K562 (cell line): ENCODE measurements around the gene CCR8. TPM values are rescaled to one million over a fixed set of nuclear protein-coding genes. Genes with fewer than 3 reads are reported as not detected.
A peak's percentile ranks its signal among the peaks of the same experiment; 100 is the strongest.

Experiments used
- ATAC-seq: fragments of 200-7000 bp; cut with Tn5 transposase; 3 replicates; pipeline ENCODE4 v1.9.1; 2020; ENCODE audit warnings: moderate library complexity
- BruUV-seq: library from RNA; stranded (reverse); fragments of 400-500 nt; replicated peaks from 2 replicates; lab custom pipeline; 2021; lab: Mats Ljungman, UMichigan
- CTCF ChIA-PET: fragments of 300-600 bp; formaldehyde crosslinking; extraction: SDS; loops from one replicate; lab custom pipeline; 2021; ENCODE audit warnings: low intra/inter-chr PET ratio; lab: Yijun Ruan, JAX
- POLR2A ChIA-PET: fragments of 300-600, 350-650 bp; sonication (Branson Sonifier 250); formaldehyde crosslinking; extraction: SDS; loops from one replicate; lab custom pipeline; 2021; ENCODE audit warnings: antibody characterized with exemption, inconsistent platforms; lab: Yijun Ruan, JAX
- DNase-seq, 4 experiments: peaks; one replicate each; pipeline versions ENCODE4 v3.0.0 to v3.0.0-alpha.2; 2011 to 2018; ENCODE audit warnings: low spot score in 3 of 4, mixed read lengths in 3 of 4; ENCODE audit errors: extremely low read depth in 1 of 4
- FAIRE-seq: peaks from 2 replicates; lab custom pipeline; 2011; peaks lifted over from hg19 to GRCh38; lab: Jason Lieb, UNC
- H2AFZ ChIP-seq: 2 replicates; pipeline ENCODE4 v1.6.0; 2011; ENCODE audit warnings: low read depth, low read length, control low read depth, inconsistent platforms
- H3K27ac ChIP-seq: fragments of 200-600 bp; 3 replicates; pipeline ENCODE4 v1.8.0; 2011; ENCODE audit warnings: low read depth, mild to moderate bottlenecking, control low read depth, inconsistent platforms, low read length, moderate library complexity, mixed read lengths; ENCODE audit errors: extremely low read depth
- H3K27me3 ChIP-seq, 2 experiments: fragments of 300-600 bp in 1 of 2; 2 replicates in 1 of 2; 3 replicates in 1 of 2; pipeline versions ENCODE4 v1.6.0 to v1.8.0; 2011; ENCODE audit warnings: inconsistent platforms in 2 of 2, low read length in 2 of 2, mild to moderate bottlenecking in 1 of 2, mixed read lengths in 1 of 2, moderate library complexity in 1 of 2; ENCODE audit not compliant: control insufficient read depth in 2 of 2, insufficient read depth in 2 of 2
- H3K36me3 ChIP-seq: fragments of 300-600 bp; 3 replicates; pipeline ENCODE4 v1.8.0; 2011; ENCODE audit warnings: mild to moderate bottlenecking, low read length, inconsistent platforms; ENCODE audit not compliant: control insufficient read depth, insufficient read depth
- H3K4me1 ChIP-seq, 2 experiments: fragments of 200-600 bp in 1 of 2; replicated peaks in 1 of 2; 2 replicates in 1 of 2; 3 replicates in 1 of 2; pipeline versions ENCODE4 v1.5.1 to v1.8.0; 2011; ENCODE audit warnings: inconsistent platforms in 2 of 2, low read length in 2 of 2, mild to moderate bottlenecking in 1 of 2, mixed read lengths in 1 of 2, moderate library complexity in 1 of 2; ENCODE audit not compliant: control insufficient read depth in 2 of 2, insufficient read depth in 2 of 2
- H3K4me2 ChIP-seq: 2 replicates; pipeline ENCODE4 v1.6.1; 2011; ENCODE audit warnings: low read length, control low read depth, inconsistent platforms, mixed read lengths; ENCODE audit not compliant: insufficient read depth
- H3K4me3 ChIP-seq: fragments of 200-600 bp; sonication (generic), shearing (Covaris generic); 2 replicates; pipeline ENCODE4 v1.5.1; 2016; ENCODE audit warnings: control low read depth, inconsistent platforms
- H3K79me2 ChIP-seq: fragments of 200-600 bp; 3 replicates; pipeline ENCODE4 v1.8.0; 2011; ENCODE audit warnings: low read length, inconsistent platforms; ENCODE audit not compliant: control insufficient read depth, insufficient read depth
- H3K9ac ChIP-seq, 2 experiments: 2 replicates each; pipeline versions ENCODE4 v1.6.0 to v1.6.1; 2011; ENCODE audit warnings: low read depth in 2 of 2, low read length in 2 of 2, control low read depth in 1 of 2, inconsistent platforms in 1 of 2, mild to moderate bottlenecking in 1 of 2, mixed read lengths in 1 of 2; ENCODE audit not compliant: insufficient read depth in 1 of 2
- H3K9me1 ChIP-seq: one replicate; pipeline ENCODE4 v1.6.0; 2011; ENCODE audit warnings: inconsistent platforms, mild to moderate bottlenecking, low read length, moderate library complexity; ENCODE audit not compliant: control insufficient read depth, insufficient read depth
- H3K9me3 ChIP-seq: replicated peaks from 2 replicates; pipeline ENCODE4 v1.5.1; 2011; ENCODE audit warnings: low read depth, low read length, inconsistent platforms; ENCODE audit not compliant: control insufficient read depth, insufficient read depth
- H4K20me1 ChIP-seq: replicated peaks from 2 replicates; pipeline ENCODE4 v1.6.1; 2011; ENCODE audit warnings: low read length, inconsistent platforms, mixed read lengths; ENCODE audit not compliant: control insufficient read depth, insufficient read depth
- EP300 ChIP-seq: IDR thresholded peaks from 2 replicates; pipeline ENCODE4 v1.6.1; 2012; ENCODE audit warnings: low read length, improper control_type of control experiment
- FOXA1 ChIP-seq: fragments of 450-650 bp; IDR thresholded peaks from 2 replicates; pipeline ENCODE4 v1.6.1; 2016; ENCODE audit warnings: mild to moderate bottlenecking, borderline replicate concordance
- FOXJ2 ChIP-seq: fragments of 200-800 bp; sonication (Bioruptor generic); IDR thresholded peaks from 2 replicates; pipeline ENCODE4 v1.6.1; 2016; ENCODE audit warnings: missing genetic modification characterization, missing compliant biosample characterization
- GABPB1 ChIP-seq: sonication (generic); formaldehyde crosslinking; IDR thresholded peaks from 2 replicates; pipeline ENCODE4 v1.8.0; 2022; ENCODE audit warnings: mild to moderate bottlenecking, missing genetic modification reagents
- ILF3 ChIP-seq: fragments of 450-650 bp; IDR thresholded peaks from 2 replicates; pipeline ENCODE4 v1.6.1; 2018; ENCODE audit warnings: antibody characterized with exemption, mild to moderate bottlenecking, moderate library complexity, borderline replicate concordance
- MCM7 ChIP-seq, 2 experiments: fragments of 450-650 bp; IDR thresholded peaks; 2 replicates each; pipeline ENCODE4 v1.6.1; 2016 to 2018
- NR1H2 ChIP-seq: sonication (generic); formaldehyde crosslinking; IDR thresholded peaks from 2 replicates; pipeline ENCODE4 v1.4.0; 2020; ENCODE audit warnings: mild to moderate bottlenecking, missing genetic modification reagents
- RBM39 ChIP-seq: fragments of 200-400 bp; formaldehyde crosslinking; optimal IDR thresholded peaks from 2 replicates; pipeline ENCODE3; 2018; ENCODE audit warnings: low read depth, low read length
- SREBF2 ChIP-seq: sonication (generic); formaldehyde crosslinking; IDR thresholded peaks from 2 replicates; pipeline ENCODE4 v1.4.0; 2020; ENCODE audit warnings: mild to moderate bottlenecking, missing genetic modification reagents
- SRSF3 ChIP-seq: fragments of 200-400 bp; formaldehyde crosslinking; IDR thresholded peaks from 2 replicates; pipeline ENCODE4 v1.6.1; 2016; ENCODE audit warnings: mild to moderate bottlenecking, low read length, moderate library complexity; ENCODE audit not compliant: insufficient read depth
- ZBED1 ChIP-seq: IDR thresholded peaks from 2 replicates; pipeline ENCODE4 v1.6.1; 2014
- ZNF347 ChIP-seq: fragments of 450-650 bp; formaldehyde crosslinking; IDR thresholded peaks from 2 replicates; pipeline ENCODE4 v1.4.0; 2020; ENCODE audit warnings: low read depth, mild to moderate bottlenecking, moderate library complexity
- WGBS: fragments of 100-300 bp; shearing (Covaris generic); methylation state at CpG from one replicate; pipeline ENCODE4 v1.1.6; 2016; ENCODE audit warnings: low coverage, mixed read lengths; ENCODE audit not compliant: insufficient coverage; ENCODE audit errors: missing lambda C conversion rate; 5-methylcytosine and 5-hydroxymethylcytosine counted together
- in situ Hi-C: fragments of 300-500 bp; cut with MboI; formaldehyde crosslinking; loops from 4 replicates; pipeline ENCODE4 v1.15.0; 2018; ENCODE audit warnings: inconsistent platforms, mixed read lengths
- intact Hi-C: fragments of 100-400 bp; cut with micrococcal nuclease; formaldehyde crosslinking; loops from 2 replicates; pipeline ENCODE4 v1.14.2; 2022
- polyA plus RNA-seq, 8 experiments: library from polyadenylated mRNA; depleted of rRNA in 4 of 8; stranded (reverse) in 5 of 8; unstranded in 3 of 8; fragments of >200 nt; fragmentation: Nextera tagmentation in 2 of 8; fragmentation: Illumina TruSeq in 1 of 8; extraction: Ambion mirVana in 2 of 8; extraction: Trizol in 1 of 8; gene quantifications; 2 replicates each; pipeline versions ENCODE4 v1.2.1 to v1.2.3, GENCODE V29; 2011 to 2014; ENCODE audit warnings: inconsistent platforms in 1 of 8, missing spikeins in 1 of 8
- total RNA-seq, 7 experiments: library from RNA; depleted of rRNA in 6 of 7; stranded (reverse); fragments of >200 nt in 6 of 7; fragmentation: Illumina TruSeq in 2 of 7; extraction: Trizol in 2 of 7; gene quantifications; 2 replicates each; pipeline versions ENCODE4 v1.2.1 to v1.2.3, GENCODE V29; 2011 to 2021; ENCODE audit warnings: low replicate concordance in 1 of 7
- TF ChIP-seq, protein P1 (sequence below): sonication (generic); formaldehyde crosslinking; IDR thresholded peaks from 2 replicates; pipeline ENCODE4 v1.8.1; 2023; ENCODE audit warnings: missing genetic modification reagents, mild to moderate bottlenecking, borderline replicate concordance
- TF ChIP-seq, protein P2 (sequence below): fragments of 250-450 bp; sonication (Bioruptor Pico); IDR thresholded peaks from 2 replicates; pipeline ENCODE4 v1.5.0; 2021

CCR8 gene
- total and polyA plus RNA-seq, 9 of the 15 experiments (the other 6 are each of a cell fraction or from before 2014, with no cell fraction given), result not detected

DNA sequence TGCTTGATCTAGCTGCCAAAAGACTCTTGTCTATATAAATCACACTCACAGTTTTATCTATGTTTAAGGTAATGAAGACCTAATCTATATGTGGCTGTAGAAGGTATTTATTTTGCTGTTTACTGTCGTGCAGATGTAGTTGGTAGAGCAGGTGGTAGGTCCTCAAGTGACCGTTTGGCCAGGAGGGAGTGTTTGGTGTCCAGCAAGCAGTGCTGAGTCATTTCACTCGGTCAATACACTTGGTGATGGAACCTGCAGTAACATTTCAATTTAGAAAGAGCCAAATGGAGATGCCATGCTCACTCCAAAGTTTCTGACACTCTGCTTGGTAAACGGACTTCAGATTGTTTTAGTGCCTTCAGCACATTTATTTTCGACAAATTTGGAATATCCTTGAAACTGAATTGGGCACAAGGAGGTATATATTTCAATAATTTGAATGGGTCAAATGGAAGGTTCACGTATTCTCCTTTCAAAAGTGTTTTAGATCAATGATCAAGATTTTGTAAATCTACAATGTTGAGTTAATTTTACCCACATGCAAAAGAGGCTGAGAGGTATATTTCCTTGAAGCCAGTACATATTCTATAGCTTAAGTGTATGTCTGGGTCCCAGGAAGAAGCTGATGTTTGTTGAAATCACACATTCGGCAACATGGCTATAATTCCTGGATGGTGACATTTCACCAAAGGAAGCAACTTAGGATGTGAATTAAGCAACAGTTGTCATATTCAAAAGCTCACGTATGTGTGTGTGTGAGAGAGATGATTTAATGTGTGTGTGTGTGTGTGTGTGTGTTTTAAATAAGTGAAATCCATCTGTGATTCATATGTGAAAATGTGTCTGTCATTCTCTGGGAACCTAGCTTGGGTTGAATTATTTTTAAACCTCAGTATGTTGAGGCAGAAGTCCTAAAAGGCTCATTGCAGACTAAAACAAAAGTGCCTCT is 42.0 kb upstream of the CCR8 start:
- POLR2A ChIA-PET, result interaction anchor here (0.6 to 2.0 kb wide), 15 partner anchors 10 to 839 kb away, joined by 3 to 17 read pairs (median 4); partner anchors contain the start of genes RPSA and XIRP1
- 17% methylated on average over 8 of the region's 8 CpGs for WGBS
- H3K4me1 ChIP-seq, result peaks cover 3 to 21% of the 10 kb centered on the region in 2 experiments; a peak in 3 of 5 replicates
- intact Hi-C loops, result loop anchor here (1.0 to 2.0 kb wide), 6 partner anchors 79 to 287 kb away; no protein-coding TSS in a partner anchor
- H3K36me3 ChIP-seq, result no peaks in the 10 kb centered on the region
- ATAC-seq (peak; percentile 73), FAIRE-seq (peak; percentile 55), DNase-seq (peak; percentile 37 to 64 (median 51))
- peaks cover 0 to under 1% of the 10 kb centered on the region in 2 experiments; a peak in 1 of 5 replicates for H3K27me3 ChIP-seq
- H3K27ac ChIP-seq, result no peak overlapping the region
- H3K4me3 ChIP-seq, result no peak overlapping the region
- H3K9ac ChIP-seq, result no peak overlapping the region
- H3K4me2 ChIP-seq, result peak overlapping the region; percentile 16; the same call in 1 of the 2 replicates
- H3K79me2 ChIP-seq, result no peaks in the 10 kb centered on the region
- peak overlapping the region; percentile 13 for H2AFZ ChIP-seq
- H3K9me3 ChIP-seq, result no peaks in the 10 kb centered on the region
- BruUV-seq, result no TSS peak
- CTCF ChIA-PET, result interaction anchor here (0.6 to 3.8 kb wide), 10 partner anchors 63 to 211 kb away, joined by 3 to 63 read pairs (median 4); no protein-coding TSS in a partner anchor
- in situ Hi-C loops, result loop anchor here (5.0 kb wide), 2 partner anchors 100 to 160 kb away; no protein-coding TSS in a partner anchor
- H3K9me1 ChIP-seq, result no peaks in the 10 kb centered on the region
- no peaks in the 10 kb centered on the region for H4K20me1 ChIP-seq
- TF ChIP-seq ZNF347 (no peak), ZBED1 (no peak), SREBF2 (CRISPR knock-in tag) (no peak), SRSF3 (no peak), FOXA1 (no peak), RBM39 (no peak), FOXJ2 (tag) (no peak), ILF3 (no peak), NR1H2 (0 out of 2 replicates have a peak, but pooled peaks have one; percentile 15), GABPB1 (no peak), EP300 (peak; percentile 51), MCM7 (IDR thresholded peaks at IDR 0.05) (no peak)
- TF ChIP-seq, protein P1, sequence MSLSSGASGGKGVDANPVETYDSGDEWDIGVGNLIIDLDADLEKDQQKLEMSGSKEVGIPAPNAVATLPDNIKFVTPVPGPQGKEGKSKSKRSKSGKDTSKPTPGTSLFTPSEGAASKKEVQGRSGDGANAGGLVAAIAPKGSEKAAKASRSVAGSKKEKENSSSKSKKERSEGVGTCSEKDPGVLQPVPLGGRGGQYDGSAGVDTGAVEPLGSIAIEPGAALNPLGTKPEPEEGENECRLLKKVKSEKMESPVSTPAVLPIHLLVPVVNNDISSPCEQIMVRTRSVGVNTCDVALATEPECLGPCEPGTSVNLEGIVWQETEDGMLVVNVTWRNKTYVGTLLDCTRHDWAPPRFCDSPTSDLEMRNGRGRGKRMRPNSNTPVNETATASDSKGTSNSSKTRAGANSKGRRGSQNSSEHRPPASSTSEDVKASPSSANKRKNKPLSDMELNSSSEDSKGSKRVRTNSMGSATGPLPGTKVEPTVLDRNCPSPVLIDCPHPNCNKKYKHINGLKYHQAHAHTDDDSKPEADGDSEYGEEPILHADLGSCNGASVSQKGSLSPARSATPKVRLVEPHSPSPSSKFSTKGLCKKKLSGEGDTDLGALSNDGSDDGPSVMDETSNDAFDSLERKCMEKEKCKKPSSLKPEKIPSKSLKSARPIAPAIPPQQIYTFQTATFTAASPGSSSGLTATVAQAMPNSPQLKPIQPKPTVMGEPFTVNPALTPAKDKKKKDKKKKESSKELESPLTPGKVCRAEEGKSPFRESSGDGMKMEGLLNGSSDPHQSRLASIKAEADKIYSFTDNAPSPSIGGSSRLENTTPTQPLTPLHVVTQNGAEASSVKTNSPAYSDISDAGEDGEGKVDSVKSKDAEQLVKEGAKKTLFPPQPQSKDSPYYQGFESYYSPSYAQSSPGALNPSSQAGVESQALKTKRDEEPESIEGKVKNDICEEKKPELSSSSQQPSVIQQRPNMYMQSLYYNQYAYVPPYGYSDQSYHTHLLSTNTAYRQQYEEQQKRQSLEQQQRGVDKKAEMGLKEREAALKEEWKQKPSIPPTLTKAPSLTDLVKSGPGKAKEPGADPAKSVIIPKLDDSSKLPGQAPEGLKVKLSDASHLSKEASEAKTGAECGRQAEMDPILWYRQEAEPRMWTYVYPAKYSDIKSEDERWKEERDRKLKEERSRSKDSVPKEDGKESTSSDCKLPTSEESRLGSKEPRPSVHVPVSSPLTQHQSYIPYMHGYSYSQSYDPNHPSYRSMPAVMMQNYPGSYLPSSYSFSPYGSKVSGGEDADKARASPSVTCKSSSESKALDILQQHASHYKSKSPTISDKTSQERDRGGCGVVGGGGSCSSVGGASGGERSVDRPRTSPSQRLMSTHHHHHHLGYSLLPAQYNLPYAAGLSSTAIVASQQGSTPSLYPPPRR, result no peak
- TF ChIP-seq, protein P2, sequence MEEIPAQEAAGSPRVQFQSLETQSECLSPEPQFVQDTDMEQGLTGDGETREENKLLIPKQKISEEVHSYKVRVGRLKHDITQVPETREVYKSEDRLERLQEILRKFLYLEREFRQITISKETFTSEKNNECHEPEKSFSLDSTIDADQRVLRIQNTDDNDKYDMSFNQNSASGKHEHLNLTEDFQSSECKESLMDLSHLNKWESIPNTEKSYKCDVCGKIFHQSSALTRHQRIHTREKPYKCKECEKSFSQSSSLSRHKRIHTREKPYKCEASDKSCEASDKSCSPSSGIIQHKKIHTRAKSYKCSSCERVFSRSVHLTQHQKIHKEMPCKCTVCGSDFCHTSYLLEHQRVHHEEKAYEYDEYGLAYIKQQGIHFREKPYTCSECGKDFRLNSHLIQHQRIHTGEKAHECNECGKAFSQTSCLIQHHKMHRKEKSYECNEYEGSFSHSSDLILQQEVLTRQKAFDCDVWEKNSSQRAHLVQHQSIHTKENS, result no peak
